ENCODE measurements around the gene DEXI. TPM values are rescaled to one million over a fixed set of nuclear protein-coding genes. Genes with fewer than 3 reads are reported as not detected.
"Not testable (repeated sequence)": the region's sequence is repeated elsewhere in the genome, so short reads cannot be mapped to it uniquely, and the experiment has no call there.

Gene DEXI
- total and polyA plus RNA-seq, 7 donors, result 13.9 to 99.9 (median 55.0) TPM

DNA sequence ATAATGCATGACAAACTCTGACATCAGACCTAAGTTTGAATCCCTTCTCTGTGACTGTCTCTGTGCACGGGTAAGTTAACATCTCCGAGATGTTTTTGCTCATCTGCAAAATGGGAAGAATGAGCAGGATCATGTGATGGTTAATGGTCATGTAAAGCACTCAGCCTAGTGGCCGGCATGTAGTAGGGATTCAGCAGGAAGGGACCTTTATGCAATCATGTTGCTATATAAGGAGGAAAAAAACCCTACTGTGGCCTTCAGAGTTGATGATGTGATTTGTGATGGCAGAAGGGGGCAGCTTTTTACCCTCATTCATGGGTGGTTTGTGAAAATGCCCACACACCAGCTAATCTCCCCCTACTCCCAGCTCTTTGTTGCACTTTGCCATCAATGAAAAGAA lies 26.2 kb upstream of the DEXI start:
- DNase-seq, result no peak
- H3K36me3 ChIP-seq, result peaks cover 0 to 29% (median 3%) of the 10 kb centered on the region in 4 donors
- H3K4me1 ChIP-seq, result peaks cover 0 to 15% (median 10%) of the 10 kb centered on the region in 4 donors
- H3K27me3 ChIP-seq, result no peaks in the 10 kb centered on the region
- H3K4me3 ChIP-seq, result no peak overlapping the region
- H3K9me3 ChIP-seq, result no peaks in the 10 kb centered on the region
- WGBS, 2 donors, result 90 to 93% methylated on average over 3 of the region's 3 CpGs
- intact Hi-C loops (cut with DNase I), result loop anchor here (5.0 to 10.0 kb wide), 3 partner anchors 674 to 826 kb away; partner anchors contain the start of genes SNN and ZC3H7A
- TF ChIP-seq, protein P1, sequence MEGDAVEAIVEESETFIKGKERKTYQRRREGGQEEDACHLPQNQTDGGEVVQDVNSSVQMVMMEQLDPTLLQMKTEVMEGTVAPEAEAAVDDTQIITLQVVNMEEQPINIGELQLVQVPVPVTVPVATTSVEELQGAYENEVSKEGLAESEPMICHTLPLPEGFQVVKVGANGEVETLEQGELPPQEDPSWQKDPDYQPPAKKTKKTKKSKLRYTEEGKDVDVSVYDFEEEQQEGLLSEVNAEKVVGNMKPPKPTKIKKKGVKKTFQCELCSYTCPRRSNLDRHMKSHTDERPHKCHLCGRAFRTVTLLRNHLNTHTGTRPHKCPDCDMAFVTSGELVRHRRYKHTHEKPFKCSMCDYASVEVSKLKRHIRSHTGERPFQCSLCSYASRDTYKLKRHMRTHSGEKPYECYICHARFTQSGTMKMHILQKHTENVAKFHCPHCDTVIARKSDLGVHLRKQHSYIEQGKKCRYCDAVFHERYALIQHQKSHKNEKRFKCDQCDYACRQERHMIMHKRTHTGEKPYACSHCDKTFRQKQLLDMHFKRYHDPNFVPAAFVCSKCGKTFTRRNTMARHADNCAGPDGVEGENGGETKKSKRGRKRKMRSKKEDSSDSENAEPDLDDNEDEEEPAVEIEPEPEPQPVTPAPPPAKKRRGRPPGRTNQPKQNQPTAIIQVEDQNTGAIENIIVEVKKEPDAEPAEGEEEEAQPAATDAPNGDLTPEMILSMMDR (IDR thresholded peaks at IDR 0.05), result no peak
- no peak for TF ChIP-seq EP300 (IDR thresholded peaks at IDR 0.05)
- TF ChIP-seq POLR2AphosphoS5 (IDR thresholded peaks at IDR 0.05), result no peak
- no peak for TF ChIP-seq POLR2A (IDR thresholded peaks at IDR 0.05)
- no peak overlapping the region for H3K27ac ChIP-seq

DNA sequence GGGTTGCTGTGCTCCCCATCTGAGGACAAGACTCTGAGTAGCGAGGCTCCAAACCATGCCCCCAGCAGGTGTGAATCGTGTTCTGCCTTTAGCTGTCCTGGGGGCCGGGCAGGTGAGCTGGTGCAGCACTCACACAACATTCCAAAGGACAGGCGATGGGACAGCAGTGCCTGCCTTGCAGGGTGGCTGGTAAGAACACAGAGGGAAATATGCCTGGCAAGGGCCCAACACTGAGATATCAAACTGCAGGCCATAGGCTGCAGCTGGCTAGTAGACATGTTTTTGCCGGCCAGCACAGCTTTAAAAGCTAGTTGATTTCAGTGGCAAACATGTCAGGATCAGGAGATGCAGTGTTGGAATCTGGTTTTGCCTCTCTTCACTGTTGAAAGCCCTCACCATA lies 25.7 kb upstream of the DEXI start:
- 79 to 90% methylated on average over 5 of the region's 5 CpGs for WGBS, 2 donors
- Histone ChIP-seq H3K36me3 (peaks cover 0 to 30% (median 7%) of the 10 kb centered on the region in 4 donors), H3K4me3 (no peak overlapping the region), H3K27me3 (no peaks in the 10 kb centered on the region), H3K4me1 (peaks cover 0 to 15% (median 10%) of the 10 kb centered on the region in 4 donors), H3K27ac (no peak overlapping the region), H3K9me3 (no peaks in the 10 kb centered on the region)
- TF ChIP-seq, protein P1 (IDR thresholded peaks at IDR 0.05), result no peak
- TF ChIP-seq POLR2A (IDR thresholded peaks at IDR 0.05) (no peak), EP300 (IDR thresholded peaks at IDR 0.05) (no peak), POLR2AphosphoS5 (IDR thresholded peaks at IDR 0.05) (no peak)
- intact Hi-C loops (cut with DNase I), result loop anchor here (5.0 to 10.0 kb wide), 3 partner anchors 674 to 827 kb away; partner anchors contain the start of genes SNN and ZC3H7A
- no peak for DNase-seq

- H3K9me3 ChIP-seq, H3K4me3 ChIP-seq, H3K27ac ChIP-seq, DNase-seq, H3K27me3 ChIP-seq, H3K4me1 ChIP-seq: not testable (repeated sequence)
- WGBS, 2 donors, result 62 to 68% methylated on average over 4 of the region's 4 CpGs
- intact Hi-C loops (cut with DNase I), result loop anchor here (5.0 to 10.0 kb wide), 3 partner anchors 676 to 828 kb away; partner anchors contain the start of genes SNN and ZC3H7A
- peaks cover 0 to 27% (median 10%) of the 10 kb centered on the region in 4 donors for H3K36me3 ChIP-seq
Observed at GRCh38 chr16:10966559-10966958, 24.3 kb upstream of the DEXI start.

DNA sequence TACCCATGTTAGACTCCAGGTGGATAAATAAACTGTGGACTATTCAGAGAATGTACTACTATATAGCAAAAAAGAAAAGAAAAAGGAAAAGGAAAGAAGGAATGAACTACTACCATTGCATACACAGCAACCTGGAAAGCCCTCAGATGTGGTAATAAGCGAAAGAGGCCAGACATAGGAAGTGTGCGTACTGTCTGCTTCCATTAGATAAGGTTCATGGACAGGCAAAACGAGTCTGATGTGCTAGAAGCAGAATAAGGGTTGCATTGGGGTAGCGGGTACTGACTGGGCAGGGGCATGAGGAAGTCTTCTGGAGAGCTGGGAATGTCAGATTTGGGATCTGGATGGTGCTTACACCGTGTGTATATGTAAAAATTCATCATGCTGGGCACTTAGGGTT lies 23.9 kb upstream of the DEXI start:
- Histone ChIP-seq H3K27ac (no peak overlapping the region), H3K9me3 (no peaks in the 10 kb centered on the region), H3K4me1 (peaks cover 0 to 13% (median 9%) of the 10 kb centered on the region in 4 donors), H3K27me3 (no peaks in the 10 kb centered on the region), H3K4me3 (no peak overlapping the region), H3K36me3 (peaks cover 0 to 25% (median 10%) of the 10 kb centered on the region in 4 donors)
- TF ChIP-seq, protein P1 (IDR thresholded peaks at IDR 0.05), result no peak
- TF ChIP-seq EP300 (IDR thresholded peaks at IDR 0.05) (no peak), POLR2AphosphoS5 (IDR thresholded peaks at IDR 0.05) (no peak), POLR2A (IDR thresholded peaks at IDR 0.05) (no peak)
- 86 to 88% methylated on average over 5 of the region's 5 CpGs for WGBS, 2 donors
- DNase-seq, result no peak
- intact Hi-C loops (cut with DNase I), result loop anchor here (5.0 to 10.0 kb wide), 3 partner anchors 676 to 829 kb away; partner anchors contain the start of genes SNN and ZC3H7A

DNA sequence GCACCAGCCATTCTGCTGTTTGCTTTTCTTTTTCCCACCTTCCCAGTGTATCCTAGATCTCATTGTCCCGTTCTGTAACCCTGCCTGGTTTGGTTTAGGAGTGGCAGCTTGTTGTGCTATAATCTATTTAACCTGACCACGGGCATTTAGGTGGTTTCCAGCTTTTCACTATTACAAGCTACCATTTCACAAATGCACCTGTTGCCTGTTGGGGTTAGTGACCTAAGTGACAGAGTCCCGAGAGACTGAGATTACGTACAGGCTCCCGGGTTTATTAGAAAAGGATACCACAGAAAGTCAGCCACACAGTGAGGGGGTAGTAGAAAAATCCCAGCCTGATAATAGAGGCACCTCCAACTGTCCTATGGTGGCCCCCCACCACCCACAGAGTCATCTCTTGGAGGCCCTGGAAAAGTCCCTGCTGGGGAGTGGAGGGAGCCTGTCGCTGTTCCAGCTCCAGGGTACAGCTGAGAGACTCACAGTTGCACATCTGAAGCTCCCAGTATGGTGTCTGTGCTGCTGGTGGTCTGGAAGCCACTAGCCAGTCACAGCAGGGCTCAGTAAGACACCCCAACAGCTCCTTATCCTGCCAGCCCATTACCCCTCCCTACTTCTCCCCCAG lies 23.3 kb upstream of the DEXI start:
- no peak for DNase-seq
- WGBS, 2 donors, result 66 to 72% methylated on average over 6 of the region's 6 CpGs
- no peak overlapping the region for H3K4me3 ChIP-seq
- no peaks in the 10 kb centered on the region for H3K27me3 ChIP-seq
- H3K9me3 ChIP-seq, result no peaks in the 10 kb centered on the region
- H3K36me3 ChIP-seq, result peaks cover 0 to 19% (median 10%) of the 10 kb centered on the region in 4 donors
- intact Hi-C loops (cut with DNase I), result loop anchor here (5.0 to 10.0 kb wide), 3 partner anchors 677 to 829 kb away; partner anchors contain the start of genes SNN and ZC3H7A
- H3K4me1 ChIP-seq, result peaks cover 0 to 19% (median 15%) of the 10 kb centered on the region in 4 donors
- TF ChIP-seq POLR2A (IDR thresholded peaks at IDR 0.05) (no peak), EP300 (IDR thresholded peaks at IDR 0.05) (no peak), POLR2AphosphoS5 (IDR thresholded peaks at IDR 0.05) (no peak)
- TF ChIP-seq, protein P1 (IDR thresholded peaks at IDR 0.05), result no peak
- no peak overlapping the region for H3K27ac ChIP-seq
